DOHH2 (cell line): ENCODE results near the gene MYLK3.

Experiments
- CTCF ChIP-seq: fragments of 200-600 bp; sonication (generic); IDR thresholded peaks from one replicate; pipeline ENCODE4 v1.5.1; 2014; ENCODE audit warnings: antibody characterized with exemption, mild to moderate bottlenecking, low read depth, low read length; ENCODE audit not compliant: poor library complexity, severe bottlenecking
- EZH2phosphoT487 ChIP-seq: fragments of 200-600 bp; sonication (generic); IDR thresholded peaks from 2 replicates; pipeline ENCODE4 v1.6.1; 2017; ENCODE audit warnings: borderline replicate concordance, mild to moderate bottlenecking, antibody characterized with exemption, low read length, moderate library complexity, mixed read lengths

GRCh38 chr16:46714797-46715591 lies 33.1 kb downstream of the MYLK3 start:
- TF ChIP-seq CTCF: no peak
- TF ChIP-seq EZH2phosphoT487: no peak
